SKM-1 (cell line): ENCODE results near the gene DYDC2.
"Not testable (repeated sequence)": the region's sequence is repeated elsewhere in the genome, so short reads cannot be mapped to it uniquely, and the experiment has no call there.

Experiments
- DNase-seq: peaks from one replicate; lab custom pipeline; 2025; ENCODE audit not compliant: unreplicated experiment; lab: John Stamatoyannopoulos, UW

Gene DYDC2

DNA sequence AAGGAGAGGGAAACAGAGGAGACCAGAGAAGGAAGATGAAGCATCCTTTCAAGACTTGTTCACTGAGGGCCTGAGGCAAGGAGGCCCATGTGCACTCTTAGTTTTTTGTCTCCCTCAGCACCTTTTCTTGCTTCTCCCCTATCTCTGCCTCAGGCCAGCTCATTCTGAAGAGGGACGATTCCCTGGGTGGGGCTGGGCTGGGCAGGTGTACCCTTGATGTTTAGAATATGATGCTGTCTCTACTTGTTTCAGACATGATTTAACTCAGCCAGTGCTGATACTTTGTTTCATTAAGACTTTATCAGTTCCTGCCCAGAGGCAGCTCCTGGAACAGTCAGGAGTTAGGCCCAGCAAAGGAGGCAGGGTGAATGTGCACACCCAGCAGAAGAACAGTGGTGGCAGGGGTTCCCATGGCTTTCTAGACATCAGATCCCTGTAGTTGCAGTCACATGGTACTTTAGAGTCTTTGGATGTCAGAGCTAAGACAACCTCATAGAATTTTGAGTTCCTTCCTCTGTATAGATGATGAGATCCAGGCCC lies 55.2 kb downstream of the DYDC2 start:
- DNase-seq: no peak

GRCh38 chr10:80412486-80412885 lies 55.9 kb downstream of the DYDC2 start:
- no peak for DNase-seq

DNA sequence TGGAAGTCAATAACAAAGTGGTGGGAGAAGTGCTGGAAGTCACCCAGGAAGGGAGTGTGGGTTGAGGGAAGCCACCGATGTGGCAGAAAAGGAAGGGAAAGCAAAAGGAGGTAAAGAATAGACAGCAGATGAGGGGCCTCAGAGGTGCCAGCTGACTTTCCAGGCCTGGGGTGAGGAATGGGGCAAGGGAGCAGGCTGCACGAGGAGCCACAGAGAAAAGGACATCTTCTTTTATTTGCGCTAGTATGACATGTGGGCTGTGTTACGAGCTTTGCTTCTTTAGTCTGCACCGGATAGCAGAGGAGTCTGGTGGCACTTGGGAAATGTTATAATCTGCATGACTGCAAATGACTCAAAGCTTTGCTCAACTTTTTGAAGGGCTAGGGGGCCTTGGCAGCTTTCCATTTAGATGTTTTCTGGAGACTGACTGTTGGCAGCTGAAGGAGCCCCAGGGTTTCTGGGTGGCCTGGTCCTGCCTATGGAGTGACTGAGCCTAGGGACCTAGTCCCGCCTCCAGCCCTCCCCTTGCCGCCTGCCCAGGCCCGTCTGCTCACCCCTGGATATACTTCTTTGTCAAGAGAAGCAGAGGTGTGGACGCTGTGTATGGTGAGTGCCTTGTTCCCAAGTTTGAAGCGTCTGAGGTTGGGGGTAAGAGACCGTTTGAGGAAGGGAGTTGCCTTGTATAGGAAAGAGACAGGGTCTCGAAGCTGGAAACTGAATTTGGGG lies 56.9 kb downstream of the DYDC2 start:
- DNase-seq: no peak

GRCh38 chr10:80414142-80414895 lies 57.7 kb downstream of the DYDC2 start:
- DNase-seq: no peak

- DNase-seq: no peak
These were observed 59.3 kb downstream of the DYDC2 start for GRCh38 chr10:80415734-80416478.

GRCh38 chr10:80416479-80417098 lies 60.0 kb downstream of the DYDC2 start:
- DNase-seq: no peak

GRCh38 chr10:80417256-80417655 lies 60.7 kb downstream of the DYDC2 start:
- not testable (repeated sequence) for DNase-seq
